ENCODE data around the gene CD69.
"Not testable (repeated sequence)": the region's sequence is repeated elsewhere in the genome, so short reads cannot be mapped to it uniquely, and the experiment has no call there.

CD69 gene

DNA sequence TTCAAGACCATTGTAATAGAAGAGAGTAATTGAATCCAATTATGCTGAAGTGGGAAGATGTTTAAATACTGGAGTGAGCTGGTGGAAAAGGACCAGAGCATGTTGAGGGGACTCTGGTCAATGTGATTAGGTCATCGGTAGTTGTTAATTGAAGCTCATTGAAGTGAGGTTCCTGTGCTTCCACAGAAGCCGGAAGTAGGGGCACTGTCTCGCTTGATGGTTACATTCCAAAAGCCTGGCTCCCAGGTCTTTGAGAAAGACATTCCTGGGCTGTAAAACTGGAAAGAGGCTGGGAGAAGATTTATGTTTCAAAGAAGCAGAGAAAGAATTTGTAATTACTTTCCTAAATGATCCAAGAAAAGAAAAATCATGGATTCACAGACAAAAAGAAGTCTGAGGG is 15.5 kb downstream of the CD69 start:
- no peak for DNase-seq

- peak in 4 of 6 experiments; percentile 21 to 72 (median 46) for DNase-seq
Observed at GRCh38 chr12:9742661-9743060, 18.0 kb downstream of the CD69 start.

DNA sequence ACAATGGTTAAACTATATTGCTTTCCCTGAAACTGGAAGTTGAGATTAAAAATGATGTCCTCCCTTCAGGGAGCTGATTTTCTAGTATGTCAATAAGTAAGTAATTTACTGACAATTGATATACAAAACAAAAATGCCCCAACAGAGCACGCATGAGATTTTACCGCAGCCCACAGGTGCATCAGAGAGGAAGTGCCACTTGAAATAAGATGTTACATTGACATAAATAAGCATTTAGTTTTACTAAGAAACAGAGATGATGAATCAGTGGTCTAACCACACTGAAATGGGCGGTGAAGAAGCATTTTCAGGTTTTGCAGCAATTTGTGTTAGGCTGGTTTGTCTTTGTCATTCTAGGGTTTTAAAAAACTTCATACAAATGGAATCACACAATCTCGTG is 19.0 kb downstream of the CD69 start:
- peak; percentile 39 to 94 (median 80) for DNase-seq

GRCh38 chr12:9740106-9740750 is 20.5 kb downstream of the CD69 start:
- peak in 4 of 6 experiments; percentile 14 to 54 (median 44) for DNase-seq

DNA sequence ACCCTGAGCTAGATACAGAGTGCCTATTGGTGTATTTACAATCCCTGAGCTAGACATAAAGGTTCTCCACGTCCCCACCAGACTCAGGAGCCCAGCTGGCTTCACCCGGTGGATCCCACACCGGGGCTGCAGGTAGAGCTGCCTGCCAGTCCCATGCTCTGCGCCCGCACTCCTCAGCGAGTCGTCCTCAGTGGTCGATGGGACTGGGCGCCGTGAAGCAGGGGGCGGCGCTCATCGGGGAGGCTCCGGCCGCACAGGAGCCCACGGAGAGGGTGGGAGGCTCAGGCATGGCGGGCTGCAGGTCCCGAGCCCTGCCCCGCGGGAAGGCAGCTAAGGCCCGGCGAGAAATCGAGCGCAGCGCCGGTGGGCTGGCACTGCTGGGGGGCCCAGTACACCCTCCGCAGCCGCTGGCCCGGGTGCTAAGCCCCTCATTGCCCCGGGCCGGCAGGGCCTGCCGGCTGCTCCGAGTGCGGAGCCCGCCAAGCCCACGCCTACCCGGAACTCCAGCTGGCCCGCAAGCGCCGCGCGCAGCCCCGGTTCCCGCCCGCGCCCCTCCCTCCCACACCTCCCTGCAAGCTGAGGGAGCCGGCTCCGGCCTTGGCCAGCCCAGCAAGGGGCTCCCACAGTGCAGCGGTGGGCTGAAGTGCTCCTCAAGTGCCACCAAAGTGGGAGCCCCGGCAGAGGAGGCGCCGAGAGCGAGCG is 21.1 kb downstream of the CD69 start:
- peak in 1 of 6 experiments; percentile 15 for DNase-seq

- DNase-seq, result not testable (repeated sequence)
Observed at GRCh38 chr12:9738905-9739304, 21.8 kb downstream of the CD69 start.

DNA sequence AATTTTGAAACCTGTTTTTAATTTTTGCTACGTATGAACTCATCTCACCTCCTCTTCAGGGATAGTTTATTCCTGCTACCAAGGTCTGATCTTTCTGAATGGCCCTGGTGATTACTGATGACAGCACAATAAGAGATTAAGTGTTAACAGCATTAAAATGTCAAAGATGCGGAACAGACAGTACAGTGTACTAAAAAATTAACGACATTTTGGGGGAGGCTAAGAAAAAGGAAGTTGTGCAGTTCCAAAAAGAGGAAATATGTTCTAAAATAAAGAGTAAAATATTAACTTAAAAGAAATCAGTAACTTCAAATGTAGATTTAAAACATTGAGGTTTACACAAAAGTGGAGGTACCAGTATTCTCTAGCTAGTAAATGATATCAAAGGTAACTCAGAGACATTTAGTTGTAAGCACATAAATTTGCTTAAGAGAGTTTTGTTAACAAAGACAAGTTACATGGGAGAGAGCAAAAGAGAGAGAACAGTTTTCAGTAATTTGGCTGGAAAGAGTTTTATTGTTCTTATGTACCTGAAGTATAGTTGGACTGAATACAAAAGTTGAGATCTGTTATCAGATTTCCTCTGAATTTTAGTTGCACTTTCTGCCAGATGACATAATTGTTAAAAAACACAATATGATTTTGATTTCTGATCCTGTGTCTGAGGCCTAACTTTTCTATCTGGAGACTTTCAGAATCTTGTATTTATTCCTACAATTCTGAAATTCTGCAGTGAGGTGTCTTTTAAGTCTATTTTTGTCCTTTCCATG is 23.6 kb downstream of the CD69 start:
- peak in 2 of 6 experiments; percentile 36 to 43 for DNase-seq

- DNase-seq, result no peak
Observed at GRCh38 chr12:9735601-9736000, 25.1 kb downstream of the CD69 start.

GRCh38 chr12:9732921-9733461 is 27.7 kb downstream of the CD69 start, which contains the start of gene CLECL1:
TSS of gene CLECL1 (minus strand) at chr12:9733097.
- no peak for DNase-seq

DNA sequence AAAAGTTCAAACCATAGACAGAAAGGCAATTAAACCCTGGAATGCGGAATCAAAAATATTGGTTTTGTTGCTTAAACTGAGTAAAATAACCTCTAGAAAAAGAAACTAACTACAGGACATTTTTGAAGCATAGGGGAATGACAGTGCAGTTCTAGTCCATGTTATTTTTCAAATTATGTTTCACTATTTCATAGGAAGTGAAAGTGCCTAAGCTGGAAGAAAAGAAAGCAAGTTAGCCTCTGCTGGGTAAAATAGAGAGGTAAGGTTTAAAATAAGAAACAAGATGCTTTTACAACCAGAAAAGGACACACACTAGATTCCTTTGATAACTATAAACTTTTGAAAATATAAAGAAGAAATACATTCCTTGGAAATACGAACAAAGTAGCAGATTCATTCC is 28.9 kb downstream of the CD69 start:
- DNase-seq, result no peak

- no peak for DNase-seq
Observed at GRCh38 chr12:9731393-9731792, 29.3 kb downstream of the CD69 start.

DNA sequence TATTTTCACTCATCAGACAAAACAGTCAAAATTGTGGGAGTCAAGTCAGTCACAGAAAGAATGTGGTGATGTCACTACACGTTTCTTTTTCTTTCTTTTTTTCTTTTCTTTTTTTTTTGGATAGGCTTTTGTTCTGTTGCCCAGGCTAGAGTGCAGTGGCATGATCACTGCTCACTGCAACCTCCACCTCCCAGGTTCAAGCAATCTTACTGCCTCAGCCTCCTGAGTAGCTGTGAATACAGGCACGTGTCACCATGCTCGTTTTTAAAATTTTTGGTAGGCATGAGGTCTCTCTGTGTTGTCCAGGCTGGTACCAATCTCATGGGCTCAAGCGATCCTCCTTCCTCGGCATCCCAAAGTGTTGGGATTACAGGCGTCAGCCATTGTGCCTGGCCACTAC is 30.1 kb downstream of the CD69 start:
- no peak for DNase-seq

DNA sequence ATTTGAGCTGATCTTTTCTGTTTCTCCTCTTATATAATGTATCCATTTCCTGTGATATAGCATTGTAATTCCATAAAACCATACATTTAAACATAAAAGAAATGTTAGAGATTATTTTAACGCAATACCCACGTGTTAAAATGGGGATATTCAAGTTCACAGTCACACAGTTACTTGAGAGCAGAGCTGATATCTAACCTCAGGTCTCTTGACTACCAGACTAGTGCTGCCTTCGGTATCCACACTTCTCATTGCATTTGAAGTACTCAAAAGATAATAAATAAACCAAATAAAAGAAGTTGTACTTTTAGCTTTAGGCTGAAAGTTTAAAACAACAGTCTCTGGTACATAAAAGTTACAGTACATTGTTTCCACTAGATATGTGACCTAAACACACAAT is 30.7 kb downstream of the CD69 start:
- DNase-seq, result no peak

DNA sequence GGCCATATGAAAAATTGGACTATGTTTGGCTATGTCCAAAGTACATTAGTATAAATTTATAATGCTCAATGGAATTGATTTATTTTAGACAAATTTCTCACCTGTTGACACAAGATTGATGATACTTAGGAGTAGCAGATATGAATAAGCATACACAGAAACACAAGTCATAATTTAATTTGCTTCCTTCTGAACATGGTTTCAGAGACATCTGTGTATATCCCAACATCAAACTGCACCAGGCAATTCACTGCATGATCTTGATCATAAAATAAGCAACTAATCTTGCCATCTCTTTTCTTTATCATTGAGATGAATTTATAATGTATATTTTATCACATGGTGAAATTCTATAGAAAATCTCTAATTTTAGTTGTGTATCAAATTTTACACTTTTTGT is 31.6 kb downstream of the CD69 start:
- DNase-seq, result no peak

DNA sequence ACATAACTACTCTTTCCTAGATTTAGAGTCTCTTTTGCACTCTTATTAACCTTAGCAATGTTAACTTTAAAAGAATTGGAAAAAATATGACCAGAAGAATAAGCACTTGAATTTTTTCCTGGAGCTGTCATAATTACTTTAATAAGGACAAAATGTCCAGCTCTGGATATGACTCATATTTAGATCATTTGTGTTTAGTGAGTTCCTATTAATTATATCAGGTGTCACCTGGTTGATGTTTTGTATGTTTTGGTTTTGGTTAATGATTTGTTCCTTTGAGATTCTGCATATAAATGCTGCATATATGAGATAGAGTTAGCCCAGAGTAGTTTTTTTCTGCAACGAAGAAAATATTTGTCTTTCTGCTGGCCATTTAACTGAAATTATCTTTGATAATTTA is 32.9 kb downstream of the CD69 start:
- DNase-seq, result no peak

DNA sequence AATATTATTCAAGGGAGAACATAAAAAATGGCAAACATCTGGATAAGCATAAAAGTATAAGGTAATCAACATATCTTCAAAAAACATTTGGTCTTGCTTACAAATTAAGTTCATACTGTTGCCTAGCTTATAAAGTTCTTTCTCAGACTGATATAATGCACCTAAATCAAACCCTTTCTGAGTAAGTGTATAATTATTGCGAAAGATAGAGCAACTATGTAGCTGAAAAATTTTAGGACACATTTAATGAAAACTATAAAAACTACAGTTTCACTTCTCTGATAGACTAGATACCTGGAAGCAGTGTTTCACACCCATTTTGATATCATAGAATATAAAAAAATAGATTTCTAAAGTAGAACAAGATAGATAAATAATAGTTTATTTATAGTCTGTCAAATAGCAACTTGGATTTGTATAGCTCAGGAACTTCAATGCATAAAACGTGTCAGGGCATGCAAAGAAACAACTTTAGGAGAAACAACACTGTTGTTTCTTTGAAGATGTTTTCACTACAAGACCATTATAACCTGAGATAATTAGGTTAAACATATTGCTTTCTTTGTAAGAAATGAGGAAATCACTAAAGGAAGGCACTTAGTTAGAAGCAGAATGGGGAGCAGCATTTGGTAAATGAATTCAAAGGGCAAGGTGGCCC is 35.4 kb downstream of the CD69 start:
- no peak for DNase-seq

- DNase-seq, result no peak
Observed at GRCh38 chr12:9724023-9724422, 36.7 kb downstream of the CD69 start.

- no peak for DNase-seq
Observed at GRCh38 chr12:9721394-9722092, 39.2 kb downstream of the CD69 start.

- no peak for DNase-seq
Observed at GRCh38 chr12:9719790-9720189, 40.9 kb downstream of the CD69 start.

GRCh38 chr12:9718968-9719367 is 41.7 kb downstream of the CD69 start:
- no peak for DNase-seq

GRCh38 chr12:9717070-9717925 is 43.4 kb downstream of the CD69 start:
- DNase-seq, result no peak
